ENCODE data around the gene CAP1.
A peak's percentile ranks its signal among the peaks of the same experiment; 100 is the strongest.
"Not testable (repeated sequence)": the region's sequence is repeated elsewhere in the genome, so short reads cannot be mapped to it uniquely, and the experiment has no call there.

The CAP1 gene

GRCh38 chr1:40084750-40085149 is 44.2 kb downstream of the CAP1 start:
- H3K27me3 ChIP-seq (ENCODE audit: insufficient read depth, low read length, poor library complexity, severe bottlenecking); H2AFZ ChIP-seq (ENCODE audit: low read length); H3K9me3 ChIP-seq (ENCODE audit: insufficient read depth, low read depth, low read length); H3K4me1 ChIP-seq (ENCODE audit: insufficient read depth, low read length, poor library complexity, severe bottlenecking); H4K20me1 ChIP-seq (ENCODE audit: insufficient read depth, low read length, poor library complexity, severe bottlenecking); H3K4me3 ChIP-seq (ENCODE audit: low read length, poor library complexity, severe bottlenecking); H3K79me2 ChIP-seq (ENCODE audit: insufficient read depth, low read length); H3K9me2 ChIP-seq (replicated peaks; ENCODE audit: low read depth, low read length); H3K9ac ChIP-seq (ENCODE audit: low read depth, low read length, poor library complexity, severe bottlenecking); H3F3A ChIP-seq (ENCODE audit: low read depth); H3K4me2 ChIP-seq (ENCODE audit: low read depth, low read length, poor library complexity, severe bottlenecking): not testable (repeated sequence)
- peaks cover 22% of the 10 kb centered on the region; the same call in 1 of the 2 replicates for H3K36me3 ChIP-seq (ENCODE audit: insufficient read depth, low read length)
- TF ChIP-seq CTCF (conservative IDR thresholded peaks at IDR 0.05; ENCODE audit: low read length): peak; percentile 64

- Histone ChIP-seq H3K4me3 (ENCODE audit: low read length, poor library complexity, severe bottlenecking) (no peak overlapping the region), H2AFZ (ENCODE audit: low read length) (no peak overlapping the region), H3K36me3 (ENCODE audit: insufficient read depth, low read length) (peaks cover 34% of the 10 kb centered on the region; the same call in 1 of the 2 replicates), H3F3A (ENCODE audit: low read depth) (no peaks in the 10 kb centered on the region), H4K20me1 (ENCODE audit: insufficient read depth, low read length, poor library complexity, severe bottlenecking) (no peaks in the 10 kb centered on the region), H3K27me3 (ENCODE audit: insufficient read depth, low read length, poor library complexity, severe bottlenecking) (no peaks in the 10 kb centered on the region), H3K9me2 (replicated peaks; ENCODE audit: low read depth, low read length) (no peaks in the 10 kb centered on the region), H3K4me1 (ENCODE audit: insufficient read depth, low read length, poor library complexity, severe bottlenecking) (peaks cover 11% of the 10 kb centered on the region), H3K9me3 (ENCODE audit: insufficient read depth, low read depth, low read length) (no peaks in the 10 kb centered on the region), H3K79me2 (ENCODE audit: insufficient read depth, low read length) (peaks cover 7% of the 10 kb centered on the region; the same call in 1 of the 2 replicates), H3K4me2 (ENCODE audit: low read depth, low read length, poor library complexity, severe bottlenecking) (no peak overlapping the region), H3K9ac (ENCODE audit: low read depth, low read length, poor library complexity, severe bottlenecking) (no peak overlapping the region)
- TF ChIP-seq CTCF (conservative IDR thresholded peaks at IDR 0.05; ENCODE audit: low read length) (no peak), EZH2phosphoT487 (IDR thresholded peaks at IDR 0.05; ENCODE audit: borderline replicate concordance) (no peak)
Measured at GRCh38 chr1:40090652-40091355, 50.3 kb downstream of the CAP1 start.

- H4K20me1 ChIP-seq (ENCODE audit: insufficient read depth, low read length, poor library complexity, severe bottlenecking): no peaks in the 10 kb centered on the region
- H3K9me2 ChIP-seq (replicated peaks; ENCODE audit: low read depth, low read length): no peaks in the 10 kb centered on the region
- peaks cover 22% of the 10 kb centered on the region for H3K4me1 ChIP-seq (ENCODE audit: insufficient read depth, low read length, poor library complexity, severe bottlenecking)
- H3K36me3 ChIP-seq (ENCODE audit: insufficient read depth, low read length): peaks cover 32% of the 10 kb centered on the region; the same call in 1 of the 2 replicates
- H3K9ac ChIP-seq (ENCODE audit: low read depth, low read length, poor library complexity, severe bottlenecking): no peak overlapping the region
- H3F3A ChIP-seq (ENCODE audit: low read depth): no peaks in the 10 kb centered on the region
- H3K4me3 ChIP-seq (ENCODE audit: low read length, poor library complexity, severe bottlenecking): no peak overlapping the region
- H3K4me2 ChIP-seq (ENCODE audit: low read depth, low read length, poor library complexity, severe bottlenecking): no peak overlapping the region
- H2AFZ ChIP-seq (ENCODE audit: low read length): no peak overlapping the region
- H3K27me3 ChIP-seq (ENCODE audit: insufficient read depth, low read length, poor library complexity, severe bottlenecking): no peaks in the 10 kb centered on the region
- H3K9me3 ChIP-seq (ENCODE audit: insufficient read depth, low read depth, low read length): no peaks in the 10 kb centered on the region
- peaks cover 19% of the 10 kb centered on the region for H3K79me2 ChIP-seq (ENCODE audit: insufficient read depth, low read length)
- no peak for TF ChIP-seq CTCF (conservative IDR thresholded peaks at IDR 0.05; ENCODE audit: low read length)
- no peak for TF ChIP-seq EZH2phosphoT487 (IDR thresholded peaks at IDR 0.05; ENCODE audit: borderline replicate concordance)
Measured at GRCh38 chr1:40092241-40092640, 51.7 kb downstream of the CAP1 start.
